HG02870 (cell line): ENCODE data around the gene HDAC5.
"Not testable (repeated sequence)": the region's sequence is repeated elsewhere in the genome, so short reads cannot be mapped to it uniquely, and the experiment has no call there.

Experiments used
- ATAC-seq: cut with Tn5 transposase; IDR thresholded peaks from one replicate; pipeline ENCODE4 v1.9.1; 2021; ENCODE audit warnings: mild to moderate bottlenecking, moderate library complexity; ENCODE audit not compliant: unreplicated experiment

HDAC5 gene

GRCh38 chr17:44133918-44134476 is 10.6 kb upstream of the HDAC5 start:
- ATAC-seq = no peak

- ATAC-seq = no peak
Measured at GRCh38 chr17:44132275-44132821, 8.9 kb upstream of the HDAC5 start.

- not testable (repeated sequence) for ATAC-seq
Measured at GRCh38 chr17:44131372-44131771, 7.9 kb upstream of the HDAC5 start.

- no peak for ATAC-seq
Measured at GRCh38 chr17:44130693-44131349, 7.4 kb upstream of the HDAC5 start.

GRCh38 chr17:44128383-44128782 is 4.9 kb upstream of the HDAC5 start:
- ATAC-seq = no peak

GRCh38 chr17:44124118-44124438 is 637 bp upstream of the HDAC5 start:
- ATAC-seq = no peak

GRCh38 chr17:44122816-44123355 is 555 bp downstream of the HDAC5 start:
- peak; percentile 6 for ATAC-seq

GRCh38 chr17:44121997-44122815 is 1.2 kb downstream of the HDAC5 start:
- no peak for ATAC-seq

- no peak for ATAC-seq
Measured at GRCh38 chr17:44120851-44121605, 2.4 kb downstream of the HDAC5 start.

GRCh38 chr17:44120281-44120680 is 3.2 kb downstream of the HDAC5 start:
- not testable (repeated sequence) for ATAC-seq

GRCh38 chr17:44119798-44120197 is 3.6 kb downstream of the HDAC5 start:
- no peak for ATAC-seq

- no peak for ATAC-seq
Measured at GRCh38 chr17:44119062-44119461, 4.4 kb downstream of the HDAC5 start.

- no peak for ATAC-seq
Measured at GRCh38 chr17:44118427-44119050, 4.9 kb downstream of the HDAC5 start.

- no peak for ATAC-seq
Measured at GRCh38 chr17:44117351-44117750, 6.1 kb downstream of the HDAC5 start.

- no peak for ATAC-seq
Measured at GRCh38 chr17:44115585-44116415, 7.6 kb downstream of the HDAC5 start.

- ATAC-seq = no peak
Measured at GRCh38 chr17:44113868-44114840, 9.3 kb downstream of the HDAC5 start.

GRCh38 chr17:44113382-44113781 is 10.1 kb downstream of the HDAC5 start:
- no peak for ATAC-seq
